Right atrium auricular region (tissue), 2 donors: ENCODE measurements around the gene STOML1. TPM values are rescaled to one million over a fixed set of nuclear protein-coding genes. Genes with fewer than 3 reads are reported as not detected.

ENCODE experiments used
- DNase-seq: peaks from one replicate; pipeline ENCODE4 v3.0.0-alpha.2; 2019; ENCODE audit warnings: low spot score
- H3K27ac ChIP-seq, 2 donors: fragments of 200-600 bp; sonication (generic); 1 replicate in 1 of 2; 2 replicates in 1 of 2; pipeline ENCODE4 v1.5.1; 2016 to 2019
- H3K27me3 ChIP-seq, 2 donors: fragments of 200-600 bp; sonication (generic); one replicate each; pipeline versions ENCODE4 v1.5.1 to v1.6.0; 2017 to 2019
- H3K36me3 ChIP-seq: fragments of 200-600 bp; sonication (generic); one replicate; pipeline ENCODE4 v1.5.1; 2016
- H3K4me1 ChIP-seq, 2 donors: fragments of 200-600 bp; sonication (generic); one replicate each; pipeline versions ENCODE4 v1.5.1 to v1.6.0; 2017 to 2019
- H3K4me3 ChIP-seq, 2 donors: fragments of 200-600 bp; sonication (generic); 1 replicate in 1 of 2; 2 replicates in 1 of 2; pipeline ENCODE4 v1.5.1; 2017 to 2019; ENCODE audit warnings: mild to moderate bottlenecking in 1 of 2, moderate library complexity in 1 of 2
- H3K9me3 ChIP-seq, 2 donors: fragments of 200-600 bp; sonication (generic); one replicate each; pipeline ENCODE4 v1.5.1; 2019
- total RNA-seq, 2 donors: library from RNA; depleted of rRNA; stranded (reverse); fragments of >200 nt; gene quantifications; one replicate each; pipeline ENCODE4 v1.1.0, GENCODE V29; 2016
- TF ChIP-seq, protein P1 (sequence below), 2 donors: fragments of 200-600 bp; sonication (generic); IDR thresholded peaks; one replicate each; pipeline ENCODE4 v1.5.1; 2019; ENCODE audit warnings: antibody characterized with exemption in 2 of 2

Gene STOML1
- total RNA-seq, 2 donors from 2014 or later: 11.8 to 23.5 TPM

DNA sequence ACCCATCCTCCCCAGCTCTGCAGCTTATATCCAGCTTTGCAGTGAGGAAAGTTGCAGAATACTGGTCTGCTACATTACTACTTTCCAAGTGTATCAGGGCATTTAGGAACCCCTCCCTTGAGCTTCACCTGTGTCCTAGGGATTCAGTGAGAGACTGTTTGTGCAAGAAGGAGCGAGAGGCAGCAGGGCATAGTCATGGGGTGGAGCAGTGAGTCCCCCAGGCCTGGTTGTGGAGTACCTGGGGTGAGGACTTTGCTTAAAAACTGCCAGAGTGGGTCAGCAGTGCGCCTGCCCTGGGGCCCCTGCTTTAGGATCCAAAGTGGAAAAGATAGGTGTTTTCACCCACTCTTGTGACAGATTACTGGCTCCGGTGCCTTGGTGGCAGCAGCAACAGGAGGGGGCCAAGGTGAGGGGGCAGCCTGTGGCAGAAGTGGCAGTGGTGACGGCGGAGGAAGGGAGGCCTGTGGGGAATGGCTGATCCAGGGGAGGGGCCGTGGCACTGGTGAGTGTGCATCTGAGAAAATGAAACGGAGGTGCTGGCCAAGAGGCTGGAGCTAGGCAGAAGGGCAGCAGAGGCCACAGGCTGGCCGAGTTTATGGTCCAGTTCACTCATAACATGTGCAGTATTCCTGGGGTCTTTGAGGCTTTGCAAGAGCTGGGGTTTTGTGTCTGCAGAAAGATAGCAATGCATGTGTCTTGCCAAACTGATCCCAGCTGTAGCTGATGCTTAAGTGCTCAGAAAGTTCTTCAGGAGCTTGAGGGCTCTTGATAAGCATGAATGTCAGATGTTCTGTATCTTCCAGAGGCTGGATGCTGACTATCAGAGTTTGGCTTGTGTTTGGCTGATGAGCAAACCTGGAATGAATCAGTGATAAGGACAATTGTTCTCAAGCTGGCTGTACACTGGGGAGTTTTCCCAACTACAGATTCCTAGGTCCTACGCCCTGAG is 46.9 kb upstream of the STOML1 start:
- no peaks in the 10 kb centered on the region for H3K27me3 ChIP-seq
- no peak overlapping the region for H3K4me3 ChIP-seq
- no peak for DNase-seq
- TF ChIP-seq, protein P1, sequence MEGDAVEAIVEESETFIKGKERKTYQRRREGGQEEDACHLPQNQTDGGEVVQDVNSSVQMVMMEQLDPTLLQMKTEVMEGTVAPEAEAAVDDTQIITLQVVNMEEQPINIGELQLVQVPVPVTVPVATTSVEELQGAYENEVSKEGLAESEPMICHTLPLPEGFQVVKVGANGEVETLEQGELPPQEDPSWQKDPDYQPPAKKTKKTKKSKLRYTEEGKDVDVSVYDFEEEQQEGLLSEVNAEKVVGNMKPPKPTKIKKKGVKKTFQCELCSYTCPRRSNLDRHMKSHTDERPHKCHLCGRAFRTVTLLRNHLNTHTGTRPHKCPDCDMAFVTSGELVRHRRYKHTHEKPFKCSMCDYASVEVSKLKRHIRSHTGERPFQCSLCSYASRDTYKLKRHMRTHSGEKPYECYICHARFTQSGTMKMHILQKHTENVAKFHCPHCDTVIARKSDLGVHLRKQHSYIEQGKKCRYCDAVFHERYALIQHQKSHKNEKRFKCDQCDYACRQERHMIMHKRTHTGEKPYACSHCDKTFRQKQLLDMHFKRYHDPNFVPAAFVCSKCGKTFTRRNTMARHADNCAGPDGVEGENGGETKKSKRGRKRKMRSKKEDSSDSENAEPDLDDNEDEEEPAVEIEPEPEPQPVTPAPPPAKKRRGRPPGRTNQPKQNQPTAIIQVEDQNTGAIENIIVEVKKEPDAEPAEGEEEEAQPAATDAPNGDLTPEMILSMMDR (IDR thresholded peaks at IDR 0.05): no peak
- H3K4me1 ChIP-seq: peaks cover 0 to 51% of the 10 kb centered on the region in 2 donors
- H3K36me3 ChIP-seq: peaks cover 41% of the 10 kb centered on the region
- H3K27ac ChIP-seq: peak overlapping the region; percentile 49 to 66
- no peaks in the 10 kb centered on the region for H3K9me3 ChIP-seq

DNA sequence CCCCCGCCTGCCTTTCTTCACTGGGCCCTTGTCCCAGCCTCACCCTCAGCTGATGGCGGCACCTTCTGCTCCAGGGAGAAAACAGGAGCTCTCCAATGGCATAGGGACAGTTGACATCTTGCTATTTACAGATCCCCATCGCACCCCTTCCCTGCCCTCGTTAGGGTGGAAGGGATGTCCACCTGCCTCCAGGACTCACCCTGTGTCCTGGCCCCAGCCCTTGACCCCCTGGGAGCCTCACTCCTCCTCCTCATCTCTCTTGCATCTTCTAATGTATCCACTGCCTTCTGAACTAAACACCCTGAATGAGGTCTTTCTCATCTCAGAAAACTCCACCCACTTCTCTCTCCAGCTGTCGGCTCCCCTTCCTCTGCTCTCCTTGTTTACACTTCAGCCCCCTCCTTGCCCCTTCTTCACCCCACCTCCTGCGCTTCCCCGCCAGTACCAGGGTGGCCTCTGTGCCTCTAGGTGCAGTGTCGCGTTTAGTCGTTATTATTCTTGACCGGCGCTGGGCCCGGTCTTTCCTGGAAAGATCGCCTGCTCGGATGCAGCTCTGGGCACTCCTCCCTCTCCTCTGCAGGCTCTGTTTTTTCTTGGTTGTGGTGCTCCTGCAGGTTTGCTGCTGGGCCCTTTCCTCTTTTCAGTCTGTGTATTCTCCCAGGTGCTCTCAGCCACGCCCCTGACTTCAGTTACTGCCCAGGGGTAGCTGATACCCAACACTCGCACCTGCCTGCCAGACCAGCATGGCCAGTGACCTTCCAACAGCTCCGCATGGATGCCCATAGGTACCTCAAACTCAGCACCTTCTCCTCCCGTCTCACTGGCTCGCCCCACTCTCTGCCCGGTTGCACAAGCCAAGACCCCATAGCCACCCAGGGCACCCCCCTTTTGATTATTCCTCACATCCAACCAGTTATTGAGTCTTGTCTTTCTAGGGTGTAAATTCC is 45.3 kb upstream of the STOML1 start:
- no peak overlapping the region for H3K4me3 ChIP-seq
- peaks cover 45% of the 10 kb centered on the region for H3K36me3 ChIP-seq
- TF ChIP-seq, protein P1 (IDR thresholded peaks at IDR 0.05): no peak
- no peak overlapping the region for H3K27ac ChIP-seq
- H3K27me3 ChIP-seq: no peaks in the 10 kb centered on the region
- peaks cover 0 to 54% of the 10 kb centered on the region in 2 donors for H3K4me1 ChIP-seq
- H3K9me3 ChIP-seq: no peaks in the 10 kb centered on the region
- DNase-seq: no peak

DNA sequence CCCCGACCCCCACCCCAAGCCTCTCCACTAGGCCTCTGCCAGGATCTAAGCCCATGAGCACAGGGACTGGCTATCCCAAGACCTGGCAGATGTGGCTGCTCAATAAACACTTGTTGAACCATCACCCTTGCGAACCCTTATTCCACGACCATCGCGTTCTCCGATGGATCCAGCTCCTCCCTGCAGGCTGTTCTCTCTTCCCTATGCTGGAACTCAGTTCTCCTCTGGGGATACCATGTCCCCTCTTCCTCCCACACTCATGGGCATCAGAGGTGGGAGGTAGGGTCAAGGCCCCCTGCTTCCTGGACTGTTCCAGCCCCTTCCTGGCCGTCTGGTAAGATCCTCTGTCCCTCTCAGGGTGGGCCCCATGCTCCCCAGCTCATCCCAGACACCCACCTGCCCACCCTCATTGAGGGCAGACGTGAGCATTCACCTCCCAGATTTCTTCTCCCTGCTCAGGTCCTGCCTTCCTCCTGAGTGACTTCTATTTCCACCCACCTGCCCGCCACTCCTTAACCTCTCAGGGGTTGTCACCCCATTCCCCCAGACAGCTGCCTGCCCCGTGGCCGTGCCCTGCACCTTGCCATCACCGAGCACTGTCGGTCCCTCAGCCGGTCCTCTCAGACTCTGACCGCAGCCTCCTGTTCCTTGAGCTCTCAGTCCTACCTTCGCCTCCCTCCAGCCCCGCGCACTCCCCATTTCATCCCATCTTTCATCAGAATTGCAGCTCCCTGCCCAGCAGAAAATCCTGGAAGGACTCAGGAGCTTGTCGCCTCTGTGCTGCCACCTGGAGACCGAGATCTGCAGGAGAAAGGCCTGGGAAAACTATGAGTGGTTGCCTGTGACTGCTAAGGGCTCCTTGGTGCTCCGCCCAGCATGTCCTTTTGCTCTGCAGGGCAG is 44.4 kb upstream of the STOML1 start:
- H3K4me1 ChIP-seq: peaks cover 0 to 55% of the 10 kb centered on the region in 2 donors
- H3K27ac ChIP-seq: no peak overlapping the region

DNA sequence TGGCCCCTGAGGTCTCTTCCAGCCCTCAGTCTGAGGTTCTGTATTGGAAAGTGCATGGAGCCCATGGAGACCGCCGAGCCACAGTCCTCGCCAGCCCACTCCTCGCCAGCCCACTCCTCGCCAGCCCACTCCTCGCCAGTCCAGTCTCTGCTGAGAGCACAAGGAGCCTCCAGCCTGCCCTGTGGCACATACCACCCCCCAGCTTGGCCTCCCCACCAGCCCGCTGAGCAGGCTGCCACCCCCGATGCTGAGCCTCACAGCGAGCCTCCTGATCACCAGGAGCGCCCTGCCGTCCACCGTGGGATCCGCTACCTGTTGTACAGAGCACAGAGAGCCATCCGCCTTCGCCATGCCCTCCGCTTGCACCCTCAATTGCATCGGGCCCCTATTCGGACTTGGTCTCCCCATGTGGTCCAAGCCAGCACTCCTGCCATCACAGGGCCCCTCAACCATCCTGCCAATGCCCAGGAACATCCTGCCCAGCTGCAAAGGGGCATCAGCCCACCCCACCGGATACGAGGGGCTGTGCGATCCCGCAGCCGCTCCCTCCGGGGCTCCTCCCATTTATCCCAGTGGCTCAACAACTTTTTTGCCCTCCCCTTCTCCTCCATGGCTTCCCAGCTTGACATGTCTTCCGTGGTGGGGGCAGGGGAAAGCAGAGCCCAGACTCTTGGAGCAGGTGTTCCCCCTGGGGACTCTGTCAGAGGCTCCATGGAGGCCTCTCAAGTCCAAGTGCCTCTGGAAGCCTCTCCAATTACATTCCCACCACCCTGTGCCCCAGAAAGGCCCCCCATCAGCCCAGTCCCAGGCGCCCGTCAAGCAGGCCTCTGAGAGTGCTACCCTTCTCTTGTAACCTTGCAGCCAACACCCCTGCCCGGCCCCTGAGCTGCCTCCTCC is 43.3 kb upstream of the STOML1 start:
- H3K4me1 ChIP-seq: peaks cover 0 to 45% of the 10 kb centered on the region in 2 donors
- H3K27me3 ChIP-seq: no peaks in the 10 kb centered on the region
- no peak for DNase-seq
- no peaks in the 10 kb centered on the region for H3K9me3 ChIP-seq
- H3K27ac ChIP-seq: no peak overlapping the region
- TF ChIP-seq, protein P1 (IDR thresholded peaks at IDR 0.05): no peak
- no peak overlapping the region for H3K4me3 ChIP-seq
- peaks cover 54% of the 10 kb centered on the region for H3K36me3 ChIP-seq

More for the DNA sequence above, 44.4 kb upstream of the STOML1 start:
- Histone ChIP-seq H3K36me3 (peaks cover 52% of the 10 kb centered on the region), H3K9me3 (no peaks in the 10 kb centered on the region), H3K4me3 (no peak overlapping the region), H3K27me3 (no peaks in the 10 kb centered on the region)
- TF ChIP-seq, protein P1 (IDR thresholded peaks at IDR 0.05): peak in 1 of 2 donors; percentile 63
- DNase-seq: no peak
